Hepatocyte (in vitro differentiated cells): Measurements from ENCODE around the gene TLE7.

Source experiments
- EZH2 ChIP-seq: fragments of 200-600 bp; sonication (generic); IDR thresholded peaks from 2 replicates; pipeline ENCODE4 v1.6.1; 2016; ENCODE audit warnings: antibody characterized with exemption, mild to moderate bottlenecking, borderline replicate concordance
- EZH2phosphoT487 ChIP-seq: fragments of 200-600 bp; sonication (generic); IDR thresholded peaks from one replicate; pipeline ENCODE4 v1.6.1; 2018; ENCODE audit warnings: antibody characterized with exemption, mild to moderate bottlenecking, low read depth, moderate library complexity; ENCODE audit not compliant: unreplicated experiment, severe bottlenecking
- TF ChIP-seq, protein P1 (sequence below): fragments of 200-600 bp; sonication (generic); IDR thresholded peaks from 2 replicates; pipeline ENCODE4 v1.5.1; 2016; ENCODE audit warnings: antibody characterized with exemption, mild to moderate bottlenecking; ENCODE audit not compliant: poor library complexity

DNA sequence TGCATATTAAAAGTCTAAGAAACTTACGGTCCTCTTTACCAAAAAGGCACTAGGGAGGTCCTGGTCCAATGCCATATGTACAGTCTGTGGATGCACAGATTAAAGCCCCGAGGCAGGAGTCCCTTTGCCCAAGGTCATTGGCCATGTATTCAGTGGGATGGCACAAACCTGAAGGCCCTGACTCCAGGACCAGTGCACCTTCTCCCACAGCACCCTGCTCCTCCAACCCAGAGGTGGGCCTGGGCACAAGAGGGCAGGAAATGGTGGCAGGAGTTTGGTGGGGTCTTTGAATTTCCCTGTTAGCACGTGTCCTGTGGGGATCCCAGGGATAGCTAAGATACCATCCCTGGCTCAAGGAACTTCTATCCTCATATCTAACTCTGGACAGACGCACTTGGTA lies 28.5 kb downstream of the TLE7 start:
- TF ChIP-seq, protein P1, sequence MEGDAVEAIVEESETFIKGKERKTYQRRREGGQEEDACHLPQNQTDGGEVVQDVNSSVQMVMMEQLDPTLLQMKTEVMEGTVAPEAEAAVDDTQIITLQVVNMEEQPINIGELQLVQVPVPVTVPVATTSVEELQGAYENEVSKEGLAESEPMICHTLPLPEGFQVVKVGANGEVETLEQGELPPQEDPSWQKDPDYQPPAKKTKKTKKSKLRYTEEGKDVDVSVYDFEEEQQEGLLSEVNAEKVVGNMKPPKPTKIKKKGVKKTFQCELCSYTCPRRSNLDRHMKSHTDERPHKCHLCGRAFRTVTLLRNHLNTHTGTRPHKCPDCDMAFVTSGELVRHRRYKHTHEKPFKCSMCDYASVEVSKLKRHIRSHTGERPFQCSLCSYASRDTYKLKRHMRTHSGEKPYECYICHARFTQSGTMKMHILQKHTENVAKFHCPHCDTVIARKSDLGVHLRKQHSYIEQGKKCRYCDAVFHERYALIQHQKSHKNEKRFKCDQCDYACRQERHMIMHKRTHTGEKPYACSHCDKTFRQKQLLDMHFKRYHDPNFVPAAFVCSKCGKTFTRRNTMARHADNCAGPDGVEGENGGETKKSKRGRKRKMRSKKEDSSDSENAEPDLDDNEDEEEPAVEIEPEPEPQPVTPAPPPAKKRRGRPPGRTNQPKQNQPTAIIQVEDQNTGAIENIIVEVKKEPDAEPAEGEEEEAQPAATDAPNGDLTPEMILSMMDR = no peak
- no peak for TF ChIP-seq EZH2
- no peak for TF ChIP-seq EZH2phosphoT487
